Measurements from ENCODE around the gene CALR3.

DNA sequence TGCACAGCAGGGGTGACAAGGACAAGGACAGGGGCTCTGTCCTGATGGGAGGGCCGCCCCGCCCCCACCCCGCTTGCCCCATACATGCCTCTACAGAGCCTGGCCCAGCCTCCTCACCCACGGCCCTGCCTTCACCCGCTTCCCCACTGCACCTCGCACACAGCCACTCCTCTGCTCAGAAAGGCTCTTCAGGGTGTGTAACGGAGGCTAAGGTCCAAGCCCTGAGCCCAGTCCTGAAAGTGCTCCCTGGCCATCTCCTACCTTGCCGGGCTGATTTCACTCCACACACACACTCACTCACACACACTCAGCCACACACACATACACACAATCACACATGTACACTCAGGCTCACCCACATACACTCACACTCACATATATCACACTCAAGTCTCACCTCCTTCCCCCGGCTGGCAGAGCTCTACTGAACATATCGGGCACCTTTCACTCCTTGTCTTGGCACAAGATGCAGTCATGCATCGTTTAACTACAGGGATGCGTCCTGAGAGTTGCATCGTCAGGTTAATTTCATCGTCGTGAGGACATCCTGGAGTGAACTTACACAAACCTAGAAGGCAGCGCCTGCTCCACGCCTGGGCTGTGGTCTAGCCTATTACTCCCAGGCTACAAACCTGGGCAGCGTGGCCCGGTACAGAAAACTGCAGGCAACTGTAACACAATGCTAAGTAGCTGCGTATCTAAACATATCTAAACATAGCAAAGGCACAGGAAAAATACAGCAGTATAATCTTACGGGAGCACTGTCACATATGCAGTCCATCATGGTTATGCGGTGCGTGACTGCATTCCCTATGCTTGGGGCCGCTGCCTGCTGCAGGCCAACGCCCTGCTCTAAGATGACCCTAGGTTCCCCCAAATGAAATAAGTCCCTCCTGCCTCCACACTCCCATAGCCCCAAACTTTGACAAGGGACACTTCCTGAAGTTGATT, 37.3 kb downstream of the CALR3 start:
- TF ChIP-seq POLR2AphosphoS5 (IDR thresholded peaks at IDR 0.05; ENCODE audit: low read depth, low read length) (no peak), POLR2A (IDR thresholded peaks at IDR 0.05; ENCODE audit: low read depth, low read length) (no peak), POU2F2 (IDR thresholded peaks at IDR 0.05; ENCODE audit: low read depth, low read length) (no peak), PAX5 (IDR thresholded peaks at IDR 0.05; ENCODE audit: insufficient read depth, low read length, severe bottlenecking) (no peak), TAF1 (IDR thresholded peaks at IDR 0.05; ENCODE audit: low read depth, low read length) (no peak), SPI1 (IDR thresholded peaks at IDR 0.05; ENCODE audit: low read depth, low read length) (no peak)
